HepG2 (cell line): Measurements from ENCODE around the gene APOLD1.

Experiments used
- BHLHE40 ChIP-seq: IDR thresholded peaks from 2 replicates; pipeline ENCODE4 v1.6.1; 2011; ENCODE audit warnings: low read length, improper control_type of control experiment
- PHF20 ChIP-seq: sonication (generic); formaldehyde crosslinking; IDR thresholded peaks from 2 replicates; pipeline ENCODE4 v1.5.0; 2020; ENCODE audit warnings: mild to moderate bottlenecking, missing genetic modification reagents

DNA sequence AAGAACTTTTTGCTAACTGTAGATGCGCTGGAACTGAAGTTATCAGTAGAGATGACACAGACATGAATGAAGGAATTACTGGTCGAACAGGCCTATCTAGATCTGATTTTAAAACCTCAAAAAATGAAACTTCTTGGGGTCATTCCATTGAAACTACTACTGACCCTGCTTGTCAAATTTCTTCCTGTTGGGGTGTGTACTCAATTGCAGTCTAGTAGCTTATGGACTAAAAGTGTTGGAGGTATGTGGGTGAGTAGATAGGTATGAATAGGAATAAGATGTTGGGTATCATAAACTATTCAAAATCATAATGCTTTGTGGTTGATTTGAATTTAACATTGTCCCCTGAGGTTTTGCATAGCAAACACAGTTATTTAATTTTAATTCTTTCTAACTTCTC lies 9.2 kb downstream of the APOLD1 start:
- TF ChIP-seq BHLHE40 = no peak
- no peak for TF ChIP-seq PHF20 (CRISPR knock-in tag)
